Measurements from ENCODE around the gene SH3PXD2A. TPM values are rescaled to one million over a fixed set of nuclear protein-coding genes. Genes with fewer than 3 reads are reported as not detected.

Gene SH3PXD2A
- total RNA-seq, 2 experiments from 2014 or later, result 14.8 to 16.0 TPM

GRCh38 chr10:103802637-103803353 lies 52.6 kb downstream of the SH3PXD2A start:
- H3K27me3 Mint-ChIP-seq, result no peaks in the 10 kb centered on the region
- no peaks in the 10 kb centered on the region for H3K36me3 Mint-ChIP-seq
- H3K4me1 Mint-ChIP-seq, result peaks cover 25% of the 10 kb centered on the region
- no peaks in the 10 kb centered on the region for H3K9me3 Mint-ChIP-seq
- POLR2A ChIA-PET, result no interaction called here
- ATAC-seq (ENCODE audit: low read depth) (no peak), DNase-seq (no peak)
- no peak overlapping the region for H3K4me3 Mint-ChIP-seq
- H3K27ac Mint-ChIP-seq, result no peak overlapping the region

- no peak overlapping the region for H3K4me3 Mint-ChIP-seq
- no peak for DNase-seq
- H3K9me3 Mint-ChIP-seq, result no peaks in the 10 kb centered on the region
- no peak overlapping the region for H3K27ac Mint-ChIP-seq
- peaks cover 25% of the 10 kb centered on the region for H3K4me1 Mint-ChIP-seq
- POLR2A ChIA-PET, result interaction anchor here (1.6 to 2.3 kb wide), 2 partner anchors 30 to 44 kb away, joined by 5 to 7 read pairs; no protein-coding TSS in a partner anchor
- H3K36me3 Mint-ChIP-seq, result no peaks in the 10 kb centered on the region
- no peak for ATAC-seq (ENCODE audit: low read depth)
- no peaks in the 10 kb centered on the region for H3K27me3 Mint-ChIP-seq
Measured at GRCh38 chr10:103802081-103802480, 53.3 kb downstream of the SH3PXD2A start.

GRCh38 chr10:103800789-103801540 lies 54.4 kb downstream of the SH3PXD2A start:
- Mint-ChIP-seq H3K9me3 (no peaks in the 10 kb centered on the region), H3K27me3 (peaks cover 4% of the 10 kb centered on the region), H3K27ac (peak overlapping the region; percentile 39), H3K4me1 (peaks cover 25% of the 10 kb centered on the region), H3K4me3 (peak overlapping the region; percentile 9), H3K36me3 (no peaks in the 10 kb centered on the region)
- ATAC-seq (ENCODE audit: low read depth) (peak; percentile 96), DNase-seq (peak; percentile 53)
- POLR2A ChIA-PET, result interaction anchor here (1.6 to 2.3 kb wide), 2 partner anchors 29 to 43 kb away, joined by 5 to 7 read pairs; no protein-coding TSS in a partner anchor

GRCh38 chr10:103800089-103800488 lies 55.3 kb downstream of the SH3PXD2A start:
- ATAC-seq (ENCODE audit: low read depth) (no peak), DNase-seq (no peak)
- Mint-ChIP-seq H3K27ac (peak overlapping the region; percentile 39), H3K27me3 (peaks cover 4% of the 10 kb centered on the region), H3K4me3 (peak overlapping the region; percentile 9), H3K36me3 (no peaks in the 10 kb centered on the region), H3K4me1 (peaks cover 25% of the 10 kb centered on the region), H3K9me3 (no peaks in the 10 kb centered on the region)
- POLR2A ChIA-PET, result interaction anchor here (2.3 kb wide), 1 partner anchor 28 kb away, joined by 7 read pairs; no protein-coding TSS in a partner anchor

GRCh38 chr10:103799341-103799740 lies 56.0 kb downstream of the SH3PXD2A start:
- POLR2A ChIA-PET, result interaction anchor here (0.5 kb wide), 1 partner anchor 16 kb away, joined by 8 read pairs; no protein-coding TSS in a partner anchor
- ATAC-seq (ENCODE audit: low read depth) (no peak), DNase-seq (no peak)
- Mint-ChIP-seq H3K9me3 (no peaks in the 10 kb centered on the region), H3K27ac (peak overlapping the region; percentile 43), H3K4me3 (no peak overlapping the region), H3K27me3 (peaks cover 4% of the 10 kb centered on the region), H3K36me3 (no peaks in the 10 kb centered on the region), H3K4me1 (peaks cover 23% of the 10 kb centered on the region)

- POLR2A ChIA-PET, result interaction anchor here (1.6 kb wide), 1 partner anchor 27 kb away, joined by 3 read pairs; no protein-coding TSS in a partner anchor
- no peak overlapping the region for H3K27ac Mint-ChIP-seq
- DNase-seq (no peak), ATAC-seq (ENCODE audit: low read depth) (no peak)
- no peak overlapping the region for H3K4me3 Mint-ChIP-seq
- H3K4me1 Mint-ChIP-seq, result peaks cover 17% of the 10 kb centered on the region
- H3K27me3 Mint-ChIP-seq, result peaks cover 5% of the 10 kb centered on the region
- H3K36me3 Mint-ChIP-seq, result no peaks in the 10 kb centered on the region
- no peaks in the 10 kb centered on the region for H3K9me3 Mint-ChIP-seq
Measured at GRCh38 chr10:103798511-103798910, 56.9 kb downstream of the SH3PXD2A start.

- Mint-ChIP-seq H3K4me3 (no peak overlapping the region), H3K4me1 (peaks cover 17% of the 10 kb centered on the region), H3K27me3 (peaks cover 7% of the 10 kb centered on the region), H3K36me3 (no peaks in the 10 kb centered on the region), H3K27ac (no peak overlapping the region), H3K9me3 (no peaks in the 10 kb centered on the region)
- DNase-seq (no peak), ATAC-seq (ENCODE audit: low read depth) (no peak)
- POLR2A ChIA-PET, result interaction anchor here (1.6 kb wide), 1 partner anchor 26 kb away, joined by 3 read pairs; no protein-coding TSS in a partner anchor
Measured at GRCh38 chr10:103797857-103798256, 57.5 kb downstream of the SH3PXD2A start.

GRCh38 chr10:103795634-103796270 lies 59.6 kb downstream of the SH3PXD2A start:
- ATAC-seq (ENCODE audit: low read depth) (no peak), DNase-seq (no peak)
- POLR2A ChIA-PET, result no interaction called here
- H3K36me3 Mint-ChIP-seq, result no peaks in the 10 kb centered on the region
- no peak overlapping the region for H3K4me3 Mint-ChIP-seq
- no peak overlapping the region for H3K27ac Mint-ChIP-seq
- H3K27me3 Mint-ChIP-seq, result peaks cover 7% of the 10 kb centered on the region
- peaks cover 10% of the 10 kb centered on the region for H3K4me1 Mint-ChIP-seq
- H3K9me3 Mint-ChIP-seq, result no peaks in the 10 kb centered on the region

- DNase-seq (no peak), ATAC-seq (ENCODE audit: low read depth) (no peak)
- Mint-ChIP-seq H3K4me1 (peaks cover 3% of the 10 kb centered on the region), H3K36me3 (no peaks in the 10 kb centered on the region), H3K4me3 (no peak overlapping the region), H3K9me3 (no peaks in the 10 kb centered on the region), H3K27ac (no peak overlapping the region), H3K27me3 (peaks cover 7% of the 10 kb centered on the region)
- POLR2A ChIA-PET, result no interaction called here
Measured at GRCh38 chr10:103794996-103795395, 60.4 kb downstream of the SH3PXD2A start.

- peaks cover 7% of the 10 kb centered on the region for H3K27me3 Mint-ChIP-seq
- H3K4me1 Mint-ChIP-seq, result peaks cover 2% of the 10 kb centered on the region
- ATAC-seq (ENCODE audit: low read depth) (no peak), DNase-seq (no peak)
- no peaks in the 10 kb centered on the region for H3K9me3 Mint-ChIP-seq
- H3K27ac Mint-ChIP-seq, result no peak overlapping the region
- H3K4me3 Mint-ChIP-seq, result no peak overlapping the region
- no peaks in the 10 kb centered on the region for H3K36me3 Mint-ChIP-seq
- POLR2A ChIA-PET, result no interaction called here
Measured at GRCh38 chr10:103793920-103794883, 61.2 kb downstream of the SH3PXD2A start.

- POLR2A ChIA-PET, result no interaction called here
- DNase-seq (no peak), ATAC-seq (ENCODE audit: low read depth) (no peak)
- Mint-ChIP-seq H3K4me3 (no peak overlapping the region), H3K9me3 (no peaks in the 10 kb centered on the region), H3K36me3 (no peaks in the 10 kb centered on the region), H3K27ac (no peak overlapping the region), H3K4me1 (peaks cover 2% of the 10 kb centered on the region), H3K27me3 (peaks cover 7% of the 10 kb centered on the region)
Measured at GRCh38 chr10:103793429-103793828, 61.9 kb downstream of the SH3PXD2A start.

- POLR2A ChIA-PET, result no interaction called here
Measured at GRCh38 chr10:103792547-103792946, 62.8 kb downstream of the SH3PXD2A start.

More at GRCh38 chr10:103792547-103792946, 62.8 kb downstream of the SH3PXD2A start:
- DNase-seq (no peak), ATAC-seq (ENCODE audit: low read depth) (no peak)
- H3K4me3 Mint-ChIP-seq, result no peak overlapping the region
- no peaks in the 10 kb centered on the region for H3K36me3 Mint-ChIP-seq
- peaks cover 7% of the 10 kb centered on the region for H3K27me3 Mint-ChIP-seq
- peaks cover 2% of the 10 kb centered on the region for H3K4me1 Mint-ChIP-seq
- H3K9me3 Mint-ChIP-seq, result no peaks in the 10 kb centered on the region
- no peak overlapping the region for H3K27ac Mint-ChIP-seq

Data from activated naive CD8-positive, alpha-beta T cell treated with anti-CD3 and anti-CD28 coated beads, Interleukin-2, amount 10 ng/mL, durations not matched to agents 7 days and 5 days (primary cell).